GM21423 (cell line): Measurements from ENCODE around the gene TP53INP2.
"Not testable (repeated sequence)": the region's sequence is repeated elsewhere in the genome, so short reads cannot be mapped to it uniquely, and the experiment has no call there.

Experiments
- ATAC-seq: cut with Tn5 transposase; IDR thresholded peaks from one replicate; pipeline ENCODE4 v1.9.1; 2021; ENCODE audit warnings: mild to moderate bottlenecking, moderate library complexity; ENCODE audit not compliant: unreplicated experiment

TP53INP2 gene

GRCh38 chr20:34705397-34706301, 1.5 kb downstream of the TP53INP2 start:
- no peak for ATAC-seq

DNA sequence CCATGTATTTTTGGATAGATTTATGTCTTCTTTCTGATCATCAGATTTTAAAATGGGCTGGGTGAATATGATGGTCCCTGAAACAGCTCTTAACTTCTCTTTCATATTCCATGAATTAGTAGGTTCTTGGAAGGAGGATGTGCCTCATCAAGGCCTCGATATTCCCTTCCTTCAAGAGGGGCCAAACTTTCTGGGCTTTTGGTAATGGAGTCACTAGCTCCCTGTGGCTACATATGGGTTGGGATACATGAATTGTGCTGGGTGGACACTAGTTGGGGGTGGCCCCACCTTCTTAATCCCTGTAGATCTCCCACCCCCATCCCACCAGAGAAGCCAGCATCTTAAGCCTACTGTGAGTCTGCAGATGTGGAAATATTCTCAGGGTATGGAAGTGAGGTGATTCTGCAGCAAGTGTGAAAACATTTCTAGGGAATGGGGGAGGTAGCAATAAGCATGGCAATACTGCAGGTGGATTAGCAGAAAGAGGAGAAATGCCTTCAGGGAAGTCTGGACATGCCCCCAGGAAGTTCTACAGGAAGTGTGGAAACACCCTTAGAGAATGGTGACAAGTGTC, 2.2 kb downstream of the TP53INP2 start:
- no peak for ATAC-seq

DNA sequence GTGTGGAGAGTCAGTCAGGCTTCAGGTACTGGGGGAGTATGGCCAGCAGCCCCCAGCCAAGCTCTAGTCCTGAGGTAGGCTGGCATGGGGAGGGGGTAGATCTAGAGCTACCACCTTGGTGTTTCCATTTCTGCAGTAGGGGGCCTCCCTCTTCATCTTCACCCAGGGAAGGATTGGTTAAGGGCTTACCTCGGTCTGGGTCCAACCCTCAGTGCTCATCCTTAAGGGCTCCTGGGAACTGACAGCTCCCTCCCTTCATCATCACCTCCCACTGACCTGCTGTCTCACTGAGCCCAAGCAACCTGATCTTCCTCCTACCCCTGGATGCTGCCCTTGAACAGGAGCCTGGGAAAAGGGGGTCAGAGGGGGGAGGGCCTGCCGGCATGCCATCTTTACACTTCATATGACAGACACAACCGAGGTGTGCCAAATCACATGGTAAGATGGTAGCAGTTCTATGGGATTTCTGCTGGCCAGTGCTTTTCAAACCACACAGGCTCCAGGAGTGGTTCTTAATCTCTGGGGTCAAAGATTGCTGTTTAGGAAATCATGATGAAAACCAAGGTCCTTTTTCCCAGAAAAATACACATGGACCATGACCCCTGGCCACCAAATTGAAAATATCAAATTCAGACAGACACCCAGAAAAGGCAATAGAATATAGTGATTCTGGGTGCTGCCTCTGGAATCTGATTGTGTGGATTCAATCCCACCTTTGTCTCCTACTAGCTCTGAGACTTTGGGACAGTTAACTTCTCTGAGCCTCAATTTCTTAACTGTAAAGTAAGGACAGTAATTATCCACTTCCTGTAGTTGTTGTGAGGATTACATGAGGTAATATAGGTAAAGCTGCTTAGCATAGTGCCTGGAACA, 3.0 kb downstream of the TP53INP2 start:
- ATAC-seq, result no peak

DNA sequence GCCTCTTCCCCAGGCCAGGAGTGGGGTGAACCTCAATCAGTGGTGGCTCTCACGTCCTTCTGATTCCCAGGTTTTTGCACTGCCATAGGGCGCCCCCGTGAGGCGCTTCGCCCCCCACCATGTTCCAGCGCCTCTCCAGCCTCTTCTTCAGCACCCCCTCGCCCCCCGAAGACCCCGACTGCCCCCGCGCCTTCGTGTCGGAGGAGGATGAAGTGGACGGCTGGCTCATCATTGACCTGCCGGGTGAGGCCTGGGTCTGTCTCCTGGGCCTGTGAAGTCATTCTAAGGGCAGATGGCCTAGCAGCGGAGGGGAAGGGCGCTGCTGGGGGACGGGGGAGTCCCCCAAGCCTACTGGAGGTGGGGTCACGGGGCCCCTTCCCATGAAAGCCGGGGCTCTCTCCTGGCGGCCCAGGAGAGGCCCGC, 4.5 kb downstream of the TP53INP2 start:
- peak; percentile 14 for ATAC-seq

DNA sequence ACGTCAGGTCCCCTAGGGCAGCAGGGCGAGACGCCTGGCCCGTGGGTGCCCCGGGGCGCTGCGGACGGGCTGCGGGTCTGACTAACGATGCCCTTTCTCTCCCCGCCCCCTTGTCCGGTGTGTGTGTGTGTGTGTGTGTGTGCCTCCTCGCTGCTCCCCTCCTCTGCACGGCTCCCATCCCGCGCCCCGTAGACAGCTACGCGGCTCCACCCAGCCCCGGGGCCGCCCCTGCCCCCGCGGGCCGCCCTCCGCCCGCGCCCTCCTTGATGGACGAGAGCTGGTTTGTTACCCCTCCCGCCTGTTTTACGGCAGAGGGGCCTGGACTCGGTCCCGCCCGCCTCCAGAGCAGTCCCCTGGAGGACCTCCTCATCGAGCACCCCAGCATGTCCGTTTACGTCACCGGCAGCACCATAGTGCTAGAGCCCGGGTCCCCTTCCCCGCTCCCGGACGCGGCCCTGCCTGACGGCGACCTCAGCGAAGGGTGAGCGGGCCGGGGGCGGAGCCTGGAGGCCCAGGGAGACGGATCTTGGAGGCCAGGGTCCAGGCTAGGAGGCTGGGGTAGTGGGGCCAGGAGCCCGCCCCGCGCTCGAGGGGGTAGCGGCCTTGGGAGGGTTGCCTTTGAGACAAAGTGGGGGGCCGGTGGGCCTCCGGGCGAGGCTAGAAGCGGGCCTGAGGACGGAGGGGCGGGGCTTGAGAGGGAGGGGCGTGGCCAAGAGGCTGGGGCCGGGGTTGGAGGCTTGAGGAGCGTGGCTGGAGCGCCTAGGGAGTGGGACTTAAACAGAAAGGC, 5.1 kb downstream of the TP53INP2 start:
- peak; percentile 36 for ATAC-seq

GRCh38 chr20:34709831-34710567, 5.9 kb downstream of the TP53INP2 start:
- ATAC-seq, result peak; percentile 14

GRCh38 chr20:34710568-34710839, 6.4 kb downstream of the TP53INP2 start:
- no peak for ATAC-seq

DNA sequence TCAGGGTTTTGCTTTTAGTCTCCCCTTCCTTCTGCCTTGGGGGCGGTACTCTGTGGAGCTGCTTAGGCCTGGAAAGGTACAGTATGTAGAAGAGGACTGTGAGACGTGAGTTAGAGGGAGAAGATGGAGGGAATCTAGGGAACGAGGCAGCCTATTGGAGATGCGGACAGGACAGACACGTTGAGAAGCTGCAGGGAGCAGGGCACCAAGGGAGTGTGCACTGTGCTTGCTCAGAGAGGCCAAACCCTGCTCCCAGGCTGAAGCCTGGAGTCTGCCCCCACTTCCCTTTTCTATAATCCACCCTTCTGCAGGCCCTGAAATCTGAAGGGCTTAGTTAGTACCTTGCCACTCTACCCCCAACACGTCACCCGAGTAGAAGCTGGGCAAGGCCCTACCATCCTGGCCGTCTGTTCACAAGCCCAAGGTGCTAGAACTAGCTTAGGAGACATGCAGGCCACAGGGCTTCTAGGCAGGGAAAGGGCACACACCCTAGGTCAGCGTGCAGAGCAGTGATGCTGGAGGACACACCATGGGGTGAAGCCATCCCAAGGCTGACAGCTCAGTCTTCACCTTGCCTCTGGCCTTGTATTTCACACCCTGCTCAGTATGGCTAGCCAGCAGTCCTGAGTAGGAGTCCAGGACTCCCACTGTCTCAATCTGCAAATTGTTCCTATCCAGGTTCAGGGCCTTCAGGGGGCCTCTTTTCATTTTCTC, 6.9 kb downstream of the TP53INP2 start:
- ATAC-seq, result no peak

DNA sequence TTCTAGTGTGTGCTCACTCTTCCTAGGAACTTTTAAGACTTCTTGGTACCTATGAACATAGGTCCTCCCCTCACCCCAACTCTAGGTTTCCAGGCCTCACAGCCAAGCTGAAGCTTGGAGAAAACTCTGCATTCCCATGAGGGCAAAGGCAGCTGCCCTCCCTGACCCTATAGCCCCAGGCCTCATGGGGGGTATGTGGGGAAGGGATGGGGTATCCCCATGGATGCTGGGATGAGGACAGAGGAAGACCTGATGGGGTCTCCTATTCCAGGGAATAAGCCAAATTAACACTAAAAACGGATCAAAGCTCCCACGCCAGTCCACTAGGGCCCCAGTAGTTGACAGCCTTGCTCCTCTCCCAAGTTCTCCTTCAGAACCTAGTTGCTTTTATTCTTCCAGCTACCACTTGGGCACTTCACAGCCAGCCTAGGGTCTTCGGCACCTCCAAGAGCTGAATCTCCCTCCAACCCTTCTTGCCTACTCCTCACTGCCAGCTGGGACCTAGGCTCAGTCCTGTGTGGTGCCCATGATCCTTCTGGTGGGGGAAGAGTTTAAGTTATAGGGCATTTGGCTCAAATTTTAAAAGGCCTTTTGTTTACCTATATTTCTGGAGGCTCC, 7.8 kb downstream of the TP53INP2 start:
- no peak for ATAC-seq

DNA sequence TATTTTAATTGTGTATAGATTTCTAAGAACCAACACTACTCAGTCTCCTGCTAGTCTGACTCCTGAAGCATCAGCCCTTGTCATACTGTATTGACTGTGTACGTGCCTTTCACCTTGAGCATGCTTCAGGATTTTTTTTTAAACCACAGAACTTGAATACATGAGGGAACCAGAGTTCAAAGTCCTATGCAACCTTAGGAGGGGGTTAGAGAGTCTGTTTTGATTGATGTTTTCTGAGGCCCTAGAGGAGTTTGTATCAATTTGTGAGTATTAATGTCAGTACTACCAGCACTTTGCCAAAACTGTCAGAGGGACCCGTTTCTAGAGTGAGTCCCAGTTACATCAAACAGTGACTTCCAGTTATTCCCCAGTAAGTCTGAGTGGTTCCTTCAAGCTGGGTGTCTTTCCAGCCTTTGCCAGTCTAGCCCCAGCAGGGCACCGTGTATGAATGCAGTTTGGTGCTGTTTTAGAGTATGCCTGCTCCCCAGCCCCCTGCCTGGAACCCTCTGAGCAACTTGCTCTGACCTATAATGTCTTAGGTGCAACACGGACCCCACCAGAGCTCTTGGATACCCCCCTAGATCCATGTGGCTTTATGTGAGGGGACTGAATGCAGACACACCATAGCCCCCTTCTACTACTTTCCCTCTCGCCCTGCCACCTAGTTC, 8.5 kb downstream of the TP53INP2 start:
- no peak for ATAC-seq

- ATAC-seq, result no peak
These were observed 9.2 kb downstream of the TP53INP2 start for GRCh38 chr20:34713194-34713943.

DNA sequence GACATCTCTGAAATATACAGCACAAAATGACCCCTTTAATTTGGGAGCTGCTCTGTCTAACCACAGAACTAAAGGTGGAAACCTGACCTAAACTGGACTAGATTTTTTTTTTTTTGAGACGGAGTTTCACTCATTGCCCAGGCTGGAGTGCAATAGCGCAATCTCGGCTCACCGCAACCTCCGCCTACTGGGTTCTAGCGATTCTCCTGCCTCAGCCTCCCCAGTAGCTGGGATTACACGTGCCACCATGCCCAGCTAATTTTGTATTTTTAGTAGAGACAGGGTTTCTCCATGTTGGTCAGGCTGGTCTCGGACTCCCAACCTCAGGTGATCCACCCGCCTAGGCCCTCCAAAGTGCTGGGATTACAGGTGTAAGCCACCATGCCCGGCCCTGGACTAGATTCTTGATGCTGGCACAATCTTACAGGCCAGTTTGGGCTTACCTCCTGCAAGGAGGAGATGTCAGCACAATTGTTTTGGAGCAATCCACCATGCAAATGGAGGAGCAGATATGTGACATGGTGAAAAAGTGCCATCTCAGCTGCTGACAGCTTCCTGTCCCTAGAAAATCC, 9.9 kb downstream of the TP53INP2 start:
- ATAC-seq, result not testable (repeated sequence)

DNA sequence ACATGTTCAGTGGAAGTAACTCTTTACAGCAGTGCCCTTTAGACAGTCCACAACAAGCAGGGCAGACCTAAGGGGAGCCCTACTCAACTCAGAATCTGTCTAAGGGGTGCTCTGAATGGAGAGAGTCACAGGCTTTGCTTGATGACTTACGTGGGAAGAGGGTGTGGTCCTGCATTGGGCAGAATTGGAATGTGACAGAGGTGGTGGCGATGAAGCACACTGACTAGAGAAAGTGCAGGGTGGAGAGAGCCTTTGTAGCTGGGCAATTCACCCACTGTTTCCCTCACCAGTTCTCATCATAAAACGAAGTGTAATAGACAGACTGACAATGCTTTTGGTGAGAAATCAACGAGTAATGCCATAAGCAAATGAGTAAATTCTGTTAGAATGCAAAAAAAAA, 11.2 kb downstream of the TP53INP2 start:
- ATAC-seq, result no peak

DNA sequence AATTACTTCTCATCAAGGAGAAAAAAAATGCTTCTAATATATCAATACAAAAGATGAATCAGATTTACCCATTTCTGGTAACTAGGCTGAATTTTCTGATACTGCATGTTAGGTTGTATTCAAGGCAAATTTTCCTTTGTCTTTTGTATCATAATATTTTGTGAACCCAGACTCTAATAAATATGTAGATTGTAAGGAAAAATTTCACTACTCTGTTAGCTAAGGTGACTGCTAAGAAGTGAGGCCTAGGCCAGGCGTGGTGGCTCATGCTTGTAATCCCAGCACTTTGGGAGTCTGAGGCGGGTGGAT, 12.7 kb downstream of the TP53INP2 start:
- ATAC-seq, result no peak

- no peak for ATAC-seq
These were observed 13.3 kb downstream of the TP53INP2 start for GRCh38 chr20:34717230-34718095.

DNA sequence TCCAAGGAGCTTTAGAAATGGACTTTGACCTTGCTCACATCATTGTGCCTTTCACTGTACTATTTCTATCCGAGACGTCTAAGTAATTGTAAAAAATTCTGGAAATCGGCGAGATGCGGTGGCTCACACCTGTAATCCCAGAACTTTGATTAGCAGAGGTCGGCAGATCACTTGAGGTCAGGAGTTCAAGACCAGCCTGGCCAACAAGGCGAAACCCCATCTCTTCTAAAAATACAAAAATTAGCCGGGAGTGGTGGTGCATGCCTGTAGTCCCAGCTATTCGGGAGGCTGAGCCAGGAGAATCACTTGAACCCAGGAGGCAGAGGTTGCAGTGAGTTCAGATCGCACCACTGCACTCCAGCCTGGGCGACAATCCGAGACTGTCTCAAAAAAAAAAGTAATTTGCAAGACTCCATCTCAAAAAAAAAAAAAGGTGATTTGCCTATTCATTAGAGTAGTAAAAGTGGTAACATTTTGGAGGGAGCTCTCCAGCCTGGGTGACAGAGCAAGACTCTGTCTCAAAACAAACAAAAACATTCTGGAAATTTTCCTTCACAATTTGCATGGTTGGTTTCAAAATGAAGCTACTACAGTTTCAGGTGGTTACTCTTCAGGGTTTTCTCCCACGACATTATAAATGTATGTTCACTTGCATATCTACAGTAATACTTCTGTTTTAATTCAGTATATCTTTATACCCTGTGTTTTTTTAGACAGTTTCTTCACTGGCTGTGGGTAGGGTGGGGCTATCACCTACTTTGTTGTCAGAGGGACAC, 15.3 kb downstream of the TP53INP2 start:
- ATAC-seq, result peak; percentile 84
